HepG2 (cell line): ENCODE results near the gene SPDYE2B. TPM values are rescaled to one million over a fixed set of nuclear protein-coding genes. Genes with fewer than 3 reads are reported as not detected.
"Not testable (repeated sequence)": the region's sequence is repeated elsewhere in the genome, so short reads cannot be mapped to it uniquely, and the experiment has no call there.

Source experiments
- ATAC-seq: fragments of 200-7000 bp; cut with Tn5 transposase; 3 replicates; pipeline ENCODE4 v1.9.1; 2020; ENCODE audit warnings: mild to moderate bottlenecking, moderate library complexity
- Bru-seq: library from RNA; stranded (reverse); fragments of 400-500 nt; gene quantifications from one replicate; lab custom pipeline; 2021; lab: Mats Ljungman, UMichigan
- BruChase-seq, 2 experiments: library from RNA; stranded (reverse); fragments of 400-500 nt; gene quantifications; one replicate each; lab custom pipeline; 2021; lab: Mats Ljungman, UMichigan
- BruUV-seq: library from RNA; stranded (reverse); fragments of 400-500 nt; replicated peaks from 2 replicates; lab custom pipeline; 2021; lab: Mats Ljungman, UMichigan
- CTCF ChIA-PET: fragments of 300-600 bp; formaldehyde crosslinking; extraction: SDS; loops from one replicate; lab custom pipeline; 2021; ENCODE audit warnings: low total read pairs, inconsistent platforms, low intra/inter-chr PET ratio; lab: Yijun Ruan, JAX
- POLR2A ChIA-PET: fragments of 350-600 bp; sonication (Branson Sonifier 250); formaldehyde crosslinking; loops from one replicate; lab custom pipeline; 2020; ENCODE audit warnings: antibody characterized with exemption, inconsistent platforms; lab: Yijun Ruan, JAX
- DNase-seq: peaks from one replicate; pipeline ENCODE4 v3.0.0-alpha.2; 2015; ENCODE audit warnings: low spot score
- FAIRE-seq: peaks from 3 replicates; lab custom pipeline; 2011; peaks lifted over from hg19 to GRCh38; lab: Jason Lieb, UNC
- H2AFZ ChIP-seq: one replicate; pipeline ENCODE4 v1.6.1; 2011; ENCODE audit warnings: low read length, inconsistent platforms
- H3K27ac ChIP-seq: fragments of 300-600 bp; 3 replicates; pipeline ENCODE4 v1.8.0; 2011; ENCODE audit warnings: mixed run types, mild to moderate bottlenecking, mixed read lengths, low read length, inconsistent platforms; ENCODE audit not compliant: insufficient read depth; ENCODE audit errors: extremely low read length
- H3K27me3 ChIP-seq, 2 experiments: fragments of 200-600 bp in 1 of 2; 2 replicates in 1 of 2; 3 replicates in 1 of 2; pipeline versions ENCODE4 v1.6.0 to v1.8.0; 2011; ENCODE audit warnings: low read length in 2 of 2, mild to moderate bottlenecking in 2 of 2, moderate library complexity in 2 of 2, inconsistent platforms in 1 of 2; ENCODE audit not compliant: insufficient read depth in 2 of 2, control insufficient read depth in 1 of 2
- H3K36me3 ChIP-seq, 2 experiments: fragments of 200-600 bp in 1 of 2; replicated peaks in 1 of 2; 2 replicates in 1 of 2; 3 replicates in 1 of 2; pipeline versions ENCODE4 v1.5.1 to v1.8.0; 2011; ENCODE audit warnings: low read length in 2 of 2, inconsistent platforms in 1 of 2; ENCODE audit not compliant: insufficient read depth in 2 of 2, control insufficient read depth in 1 of 2
- H3K4me1 ChIP-seq: 2 replicates; pipeline ENCODE4 v1.5.1; 2012; ENCODE audit warnings: low read length, inconsistent platforms; ENCODE audit not compliant: insufficient read depth
- H3K4me2 ChIP-seq: 2 replicates; pipeline ENCODE4 v1.6.0; 2011; ENCODE audit warnings: low read depth, low read length, inconsistent platforms
- H3K4me3 ChIP-seq, 3 experiments: fragments of 200-600 bp in 1 of 3; sonication (generic), shearing (Covaris generic) in 1 of 3; replicated peaks in 1 of 3; 2 replicates each; pipeline ENCODE4 v1.5.1; 2011 to 2016; ENCODE audit warnings: low read length in 3 of 3, inconsistent platforms in 2 of 3, low read depth in 2 of 3, mild to moderate bottlenecking in 2 of 3, control low read depth in 1 of 3, mixed read lengths in 1 of 3; ENCODE audit not compliant: insufficient read depth in 1 of 3
- H3K79me2 ChIP-seq: one replicate; pipeline ENCODE4 v1.6.1; 2011; ENCODE audit warnings: low read length, inconsistent platforms; ENCODE audit not compliant: insufficient read depth
- H3K9ac ChIP-seq: 2 replicates; pipeline ENCODE4 v1.6.0; 2011; ENCODE audit warnings: mild to moderate bottlenecking, low read depth, low read length, inconsistent platforms; ENCODE audit not compliant: insufficient read depth
- H3K9me3 ChIP-seq: 2 replicates; pipeline ENCODE4 v1.5.1; 2012; ENCODE audit warnings: mild to moderate bottlenecking, low read length
- H4K20me1 ChIP-seq: 2 replicates; pipeline ENCODE4 v1.6.0; 2011; ENCODE audit warnings: inconsistent platforms, mild to moderate bottlenecking, low read length, moderate library complexity; ENCODE audit not compliant: insufficient read depth
- WGBS: methylation state at CpG from one replicate; pipeline ENCODE4 v1.1.6; 2017; ENCODE audit warnings: low lambda C conversion rate; 5-methylcytosine and 5-hydroxymethylcytosine counted together
- in situ Hi-C: cut with HindIII; loops from 2 replicates; pipeline ENCODE4 v1.10.0; 2017; ENCODE audit warnings: low pct_unique_long_range_greater_than_20kb; ENCODE audit not compliant: extremely low pct_ligation_motif_present
- intact Hi-C: fragments of 100-400 bp; cut with micrococcal nuclease; formaldehyde crosslinking; loops from one replicate; pipeline ENCODE4 v1.10.0; 2022; ENCODE audit not compliant: unreplicated experiment
- long read RNA-seq, 2 experiments: library from RNA in 1 of 2; library from polyadenylated mRNA in 1 of 2; stranded (forward) in 1 of 2; unstranded in 1 of 2; transcript quantifications; one replicate each; pipeline ENCODE4 v2.0.0, GENCODE V29; 2019 to 2022
- polyA minus RNA-seq, 3 experiments: library from RNA; depleted of rRNA, polyadenylated mRNA; stranded (reverse); fragments of >200 nt; gene quantifications; 2 replicates each; pipeline ENCODE4 v1.2.3, GENCODE V29; 2011; ENCODE audit warnings: low replicate concordance in 1 of 3
- polyA plus RNA-seq, 8 experiments: library from polyadenylated mRNA; depleted of rRNA in 3 of 8; stranded (reverse) in 7 of 8; unstranded in 1 of 8; fragments of >200 nt; fragmentation: Illumina TruSeq in 4 of 8; extraction: Trizol in 4 of 8; gene quantifications; 2 replicates each; pipeline versions ENCODE4 v1.2.1 to v1.2.3, GENCODE V29; 2011 to 2016; ENCODE audit warnings: low read depth in 4 of 8, missing spikeins in 1 of 8, mixed read lengths in 1 of 8; ENCODE audit not compliant: insufficient read depth in 1 of 8
- total RNA-seq, 5 experiments: library from RNA; depleted of rRNA; stranded (reverse); fragments of >200 nt; fragmentation: Illumina TruSeq; extraction: Trizol; gene quantifications; 2 replicates each; pipeline ENCODE4 v1.2.3, GENCODE V29; 2016; ENCODE audit warnings: low read depth in 1 of 5

Gene SPDYE2B
- total RNA-seq (2016; rRNA removed; fragmentation: Illumina TruSeq; extraction: Trizol) (not detected in 2 replicates), polyA plus RNA-seq (2011; rRNA removed) (not detected in 2 replicates), polyA minus RNA-seq (2011; rRNA and poly(A)+ RNA removed; ENCODE audit: low replicate concordance) (not detected in 2 replicates), Bru-seq, nascent RNA (not detected), BruChase-seq, experiment 1, labeled RNA remaining after a 6-hour chase (percentile 12 among the genes with signal in this experiment), BruChase-seq, experiment 2, labeled RNA remaining after a 2-hour chase (not detected)
- not detected in 2 replicates for total RNA-seq (2016; cell fraction: cytosol; rRNA removed; fragmentation: Illumina TruSeq; extraction: Trizol; ENCODE audit: low read depth)
- not detected in 2 replicates for total RNA-seq (2016; cell fraction: insoluble cytoplasmic fraction; rRNA removed; fragmentation: Illumina TruSeq; extraction: Trizol)
- not detected in 2 replicates for total RNA-seq (2016; cell fraction: membrane; rRNA removed; fragmentation: Illumina TruSeq; extraction: Trizol)
- total RNA-seq (2016; cell fraction: nucleus; rRNA removed; fragmentation: Illumina TruSeq; extraction: Trizol): not detected in 2 replicates
- not detected in 2 replicates for polyA plus RNA-seq (2011; cell fraction: cytosol; rRNA removed)
- not detected in 2 replicates for polyA plus RNA-seq (2011; cell fraction: nucleus; rRNA removed)
- not detected in 2 replicates for polyA plus RNA-seq (2012)
- not detected in 2 replicates for polyA plus RNA-seq (2016; cell fraction: cytosol; fragmentation: Illumina TruSeq; extraction: Trizol; ENCODE audit: low read depth)
- polyA plus RNA-seq (2016; cell fraction: insoluble cytoplasmic fraction; fragmentation: Illumina TruSeq; extraction: Trizol; ENCODE audit: low read depth): not detected in 2 replicates
- polyA plus RNA-seq (2016; cell fraction: membrane; fragmentation: Illumina TruSeq; extraction: Trizol; ENCODE audit: low read depth): not detected in 2 replicates
- not detected in 2 replicates for polyA plus RNA-seq (2016; cell fraction: nucleus; fragmentation: Illumina TruSeq; extraction: Trizol; ENCODE audit: insufficient read depth, low read depth)
- polyA minus RNA-seq (2011; cell fraction: cytosol; rRNA and poly(A)+ RNA removed): not detected in 2 replicates
- polyA minus RNA-seq (2011; cell fraction: nucleus; rRNA and poly(A)+ RNA removed): not detected in 2 replicates
- long read RNA-seq, experiment 1, partial matches to known transcripts: 0 of 2 reads
- long read RNA-seq, experiment 1, other reads (novel, unspliced or antisense): 2 of 2 reads
- long read RNA-seq, experiment 2: 0 reads

- H2AFZ ChIP-seq, BruUV-seq, H3K4me3 ChIP-seq, H3K9me3 ChIP-seq, in situ Hi-C loops, H3K4me1 ChIP-seq, H3K27ac ChIP-seq, FAIRE-seq, H3K79me2 ChIP-seq, H3K9ac ChIP-seq, POLR2A ChIA-PET, intact Hi-C loops, H3K36me3 ChIP-seq, H3K4me2 ChIP-seq, CTCF ChIA-PET, H3K27me3 ChIP-seq, DNase-seq, H4K20me1 ChIP-seq: not testable (repeated sequence)
- peak; percentile 34; the same call in 1 of the 3 replicates for ATAC-seq
- WGBS: no CpG with 5 or more reads among the region's 4 CpGs
Measured at GRCh38 chr7:102649924-102650323, at the start of gene SPDYE2B. Gene SPDYE2B, plus strand, starts transcription at chr7:102650319. Its CDS starts 2,030 bp downstream, at chr7:102652349.

- H3K4me3 ChIP-seq, H4K20me1 ChIP-seq, H3K9ac ChIP-seq, BruUV-seq, in situ Hi-C loops, H3K79me2 ChIP-seq, CTCF ChIA-PET, H2AFZ ChIP-seq, H3K9me3 ChIP-seq, H3K4me2 ChIP-seq, H3K36me3 ChIP-seq, POLR2A ChIA-PET, intact Hi-C loops, ATAC-seq, FAIRE-seq, H3K4me1 ChIP-seq, H3K27ac ChIP-seq, H3K27me3 ChIP-seq, DNase-seq: not testable (repeated sequence)
- WGBS: no CpG with 5 or more reads among the region's 12 CpGs
Measured at GRCh38 chr7:102602317-102602716, 47.8 kb upstream of the SPDYE2B start.
